Stimulated activated CD8-positive, alpha-beta memory T cell treated with anti-CD3 and anti-CD28 coated beads, Interleukin-4, amount 100 ng/mL, for 1 hour (primary cell): ENCODE results near the gene ATP6V0D1.
"Not testable (repeated sequence)": the region's sequence is repeated elsewhere in the genome, so short reads cannot be mapped to it uniquely, and the experiment has no call there.

Experiments used
- DNase-seq, 2 donors: peaks; one replicate each; pipeline ENCODE4 v3.0.0-alpha.2; 2020; ENCODE audit warnings: low read depth in 2 of 2, low spot score in 1 of 2

The ATP6V0D1 gene

GRCh38 chr16:67504031-67505021 is 23.4 kb upstream of the ATP6V0D1 start:
- DNase-seq: peak in 1 of 2 donors; percentile 24

GRCh38 chr16:67499106-67499505 is 18.1 kb upstream of the ATP6V0D1 start:
- no peak for DNase-seq

- no peak for DNase-seq
Measured at GRCh38 chr16:67490335-67491096, 9.6 kb upstream of the ATP6V0D1 start.

DNA sequence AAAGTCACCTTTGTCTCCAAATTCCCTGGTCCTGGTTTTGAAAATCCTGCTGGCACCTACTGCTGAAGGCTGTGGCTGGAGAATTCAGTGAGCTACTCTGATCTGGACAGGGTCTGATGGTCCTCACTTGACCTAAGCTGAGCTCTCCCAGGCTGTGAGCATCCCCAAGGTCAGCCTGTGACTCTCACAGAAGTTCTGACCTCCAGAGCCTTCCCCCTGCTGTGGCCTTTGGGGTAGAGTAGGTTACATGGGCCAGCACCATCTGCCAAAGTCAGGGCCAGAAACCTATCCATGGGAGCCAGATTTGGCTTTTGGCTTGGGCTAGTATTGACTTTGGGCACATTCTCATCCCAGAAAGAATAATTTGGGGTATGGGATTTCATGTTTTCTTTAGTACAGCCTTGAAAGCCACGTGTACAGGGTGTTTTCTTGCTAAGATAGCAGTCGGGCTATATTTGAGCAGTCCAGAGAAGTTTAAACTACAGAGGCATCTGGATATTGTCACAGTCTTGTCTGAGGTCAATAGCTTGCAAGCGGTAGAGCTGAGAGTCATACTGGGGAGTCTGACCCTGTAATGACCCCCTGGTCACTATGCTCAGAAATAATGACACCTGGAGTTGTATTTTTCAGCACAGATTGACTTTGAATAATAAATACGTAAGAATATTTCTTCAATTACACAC is 8.6 kb upstream of the ATP6V0D1 start:
- no peak for DNase-seq

GRCh38 chr16:67487561-67487960 is 6.6 kb upstream of the ATP6V0D1 start:
- DNase-seq: not testable (repeated sequence)

GRCh38 chr16:67486805-67487204 is 5.8 kb upstream of the ATP6V0D1 start:
- DNase-seq: no peak

DNA sequence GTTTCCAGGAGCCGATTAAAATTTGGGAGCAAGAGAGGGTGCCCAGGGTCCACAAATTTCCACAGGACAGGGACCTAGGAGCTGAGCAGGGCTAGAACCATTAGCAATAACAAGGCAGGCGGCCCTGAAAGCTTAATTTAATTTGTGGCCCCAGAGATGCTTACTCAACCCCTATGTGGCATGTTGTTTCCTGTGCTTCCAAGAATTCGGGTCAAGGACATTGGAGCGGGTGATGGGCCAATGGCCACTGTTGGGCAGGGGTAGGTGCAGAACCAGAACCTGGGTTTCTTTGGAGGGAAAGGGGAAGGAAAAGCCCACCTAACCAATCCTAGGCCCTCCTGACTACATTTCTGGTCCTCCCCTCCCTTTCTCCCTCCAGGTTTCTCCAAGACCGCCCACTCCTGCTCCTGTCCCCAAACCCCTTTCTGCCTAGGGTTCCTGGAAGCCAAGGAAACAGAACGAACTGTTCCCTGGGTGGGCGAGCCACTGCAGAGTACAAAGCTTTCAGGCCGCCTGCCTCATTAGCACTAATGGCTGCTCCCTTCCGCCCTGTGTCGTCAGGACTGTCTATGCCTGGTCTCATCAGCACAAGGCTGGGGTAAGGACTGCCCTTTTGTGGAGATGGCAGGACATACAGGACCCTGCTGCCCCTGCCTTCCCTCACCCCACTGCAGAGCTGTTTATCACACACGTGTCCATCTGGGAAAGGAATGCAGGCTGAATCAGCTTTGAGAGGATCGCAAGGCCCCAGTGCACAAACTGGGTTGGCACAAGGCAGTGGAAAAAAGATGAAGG is 3.0 kb upstream of the ATP6V0D1 start:
- no peak for DNase-seq

- no peak for DNase-seq
Measured at GRCh38 chr16:67483150-67483549, 2.2 kb upstream of the ATP6V0D1 start, which contains the start of gene AGRP. TSS of gene AGRP (minus strand) at chr16:67483547. CDS start at chr16:67483398, 149 bp downstream.

- DNase-seq: no peak
Measured at GRCh38 chr16:67482233-67482924, 1.4 kb upstream of the ATP6V0D1 start.

- no peak for DNase-seq
Measured at GRCh38 chr16:67481561-67482232, 740 bp upstream of the ATP6V0D1 start.

GRCh38 chr16:67477960-67478554 is 2.9 kb downstream of the ATP6V0D1 start:
- DNase-seq: no peak

GRCh38 chr16:67474551-67475455 is 6.2 kb downstream of the ATP6V0D1 start:
- DNase-seq: no peak

- no peak for DNase-seq
Measured at GRCh38 chr16:67471758-67472384, 9.1 kb downstream of the ATP6V0D1 start.

- no peak for DNase-seq
Measured at GRCh38 chr16:67470359-67470758, 10.6 kb downstream of the ATP6V0D1 start.

DNA sequence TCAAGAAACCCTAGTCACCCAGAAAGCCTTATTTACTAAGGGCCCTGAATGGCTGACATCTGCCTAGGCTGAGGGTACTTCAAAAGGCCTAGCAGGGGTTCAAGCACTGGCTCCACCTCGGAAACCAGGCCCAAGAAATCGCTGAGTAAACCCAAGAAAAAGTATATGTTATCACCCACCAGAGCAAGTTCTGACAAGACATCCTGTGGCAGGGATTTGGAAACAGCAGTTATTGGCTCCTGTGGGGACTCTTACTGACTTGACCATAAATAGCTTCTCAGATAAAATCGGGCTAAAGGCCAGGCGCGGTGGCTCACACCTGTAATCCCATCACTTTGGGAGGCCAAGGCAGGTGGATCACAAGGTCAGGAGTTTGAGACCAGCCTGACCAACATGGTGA is 12.2 kb downstream of the ATP6V0D1 start:
- DNase-seq: no peak

- DNase-seq: no peak
Measured at GRCh38 chr16:67466581-67466980, 14.4 kb downstream of the ATP6V0D1 start.

DNA sequence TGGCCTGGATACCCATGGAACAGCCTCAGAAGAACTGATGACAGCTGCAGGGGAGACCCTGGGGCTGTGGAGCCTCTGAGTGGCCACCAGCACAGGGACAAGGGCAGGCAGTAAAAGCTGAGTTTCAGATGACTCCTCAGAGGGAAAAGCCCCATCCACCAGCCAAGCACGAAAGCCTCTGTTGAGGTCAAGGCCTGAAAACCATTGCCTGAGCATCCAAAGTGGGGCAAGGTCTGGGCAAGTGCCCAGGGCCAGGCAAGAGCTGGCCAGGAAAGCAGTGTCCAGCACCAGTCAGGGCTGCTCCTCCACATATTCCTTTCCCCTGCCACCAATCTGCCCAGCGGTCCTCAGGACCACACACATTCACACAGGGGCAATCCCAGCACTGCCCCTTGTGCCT is 16.4 kb downstream of the ATP6V0D1 start:
- DNase-seq: no peak
